Fibroblast of skin of back (primary cell): Measurements from ENCODE around the gene SCAND1.
"Not testable (repeated sequence)": the region's sequence is repeated elsewhere in the genome, so short reads cannot be mapped to it uniquely, and the experiment has no call there.

Experiments
- DNase-seq: peaks from one replicate; pipeline ENCODE4 v3.0.0-alpha.2; 2013

The SCAND1 gene

DNA sequence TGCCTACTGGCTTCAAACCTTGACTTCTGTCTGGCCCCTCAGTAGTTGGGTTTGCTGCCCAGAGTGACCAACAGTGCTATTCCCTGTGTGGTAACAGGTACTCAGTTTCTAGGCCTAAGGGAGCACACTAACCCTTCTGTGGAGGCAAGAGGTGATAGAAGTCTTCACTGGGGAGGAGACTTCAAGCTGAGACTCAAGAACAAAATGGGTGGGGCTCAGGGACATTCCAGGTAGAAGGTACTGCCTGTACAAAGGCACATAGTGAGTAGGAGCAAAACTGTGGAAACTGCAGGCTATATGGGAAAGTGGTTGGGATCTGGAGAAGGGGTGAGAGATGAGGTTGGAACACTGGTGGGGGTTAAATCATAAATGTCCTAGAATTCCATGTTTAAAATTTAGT is 2.3 kb upstream of the SCAND1 start:
- no peak for DNase-seq

DNA sequence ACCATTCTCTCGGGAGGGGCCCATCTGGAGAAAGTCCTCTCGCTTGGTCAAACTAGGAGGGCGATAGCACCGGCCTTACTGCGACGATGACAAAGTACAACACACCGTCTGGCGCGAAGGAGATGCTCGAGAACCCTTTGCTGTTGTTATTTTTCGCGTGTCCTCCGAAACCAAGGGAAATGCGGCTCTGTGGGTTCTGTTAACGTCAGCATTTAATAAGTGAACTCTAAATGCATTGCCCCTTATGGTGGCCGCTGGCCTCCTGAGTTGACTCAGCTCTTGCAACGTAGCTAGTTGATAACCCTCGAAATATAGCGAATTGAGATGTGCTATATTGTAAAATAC is 577 bp upstream of the SCAND1 start:
- peak; percentile 46 for DNase-seq

DNA sequence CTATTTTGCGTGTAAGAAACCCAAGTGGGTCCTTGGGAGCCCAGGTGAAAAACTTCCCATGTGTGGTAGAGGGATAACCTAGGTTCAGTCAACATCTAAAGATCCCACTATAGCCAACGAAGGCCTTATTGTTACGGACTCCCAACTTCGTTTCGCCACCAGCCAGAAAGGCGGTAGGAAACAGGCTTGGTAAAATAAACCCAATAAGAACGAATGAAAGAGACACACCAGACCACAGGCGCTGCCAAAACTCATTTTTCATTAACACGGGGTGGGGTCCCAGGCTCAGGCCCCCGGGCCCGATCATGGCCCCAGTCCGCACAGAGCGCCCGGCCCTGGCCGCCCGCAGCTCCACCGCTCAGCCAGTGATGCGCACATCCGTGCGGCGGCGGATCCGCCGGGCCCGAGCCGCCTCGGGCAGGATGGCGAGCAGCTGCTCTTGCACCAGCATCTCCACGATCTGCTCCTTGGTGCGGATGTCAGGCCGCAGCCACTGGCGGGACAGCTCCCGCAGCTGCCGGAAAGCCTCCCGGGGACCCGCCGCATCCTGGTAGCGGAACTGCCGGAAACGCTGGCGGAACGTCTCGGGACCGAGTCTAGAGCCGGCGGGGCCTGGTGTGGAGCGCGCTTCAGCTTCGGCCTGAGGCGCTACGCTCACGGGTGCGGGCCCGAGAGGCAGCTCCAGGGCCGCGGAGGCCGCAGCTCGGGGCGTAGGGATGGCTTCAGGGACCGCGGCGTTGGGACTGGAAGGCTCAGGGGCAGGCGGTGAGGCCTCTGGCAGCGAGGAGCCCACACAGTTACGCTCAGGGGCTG is 709 bp downstream of the SCAND1 start:
- DNase-seq, result peak; percentile 43

DNA sequence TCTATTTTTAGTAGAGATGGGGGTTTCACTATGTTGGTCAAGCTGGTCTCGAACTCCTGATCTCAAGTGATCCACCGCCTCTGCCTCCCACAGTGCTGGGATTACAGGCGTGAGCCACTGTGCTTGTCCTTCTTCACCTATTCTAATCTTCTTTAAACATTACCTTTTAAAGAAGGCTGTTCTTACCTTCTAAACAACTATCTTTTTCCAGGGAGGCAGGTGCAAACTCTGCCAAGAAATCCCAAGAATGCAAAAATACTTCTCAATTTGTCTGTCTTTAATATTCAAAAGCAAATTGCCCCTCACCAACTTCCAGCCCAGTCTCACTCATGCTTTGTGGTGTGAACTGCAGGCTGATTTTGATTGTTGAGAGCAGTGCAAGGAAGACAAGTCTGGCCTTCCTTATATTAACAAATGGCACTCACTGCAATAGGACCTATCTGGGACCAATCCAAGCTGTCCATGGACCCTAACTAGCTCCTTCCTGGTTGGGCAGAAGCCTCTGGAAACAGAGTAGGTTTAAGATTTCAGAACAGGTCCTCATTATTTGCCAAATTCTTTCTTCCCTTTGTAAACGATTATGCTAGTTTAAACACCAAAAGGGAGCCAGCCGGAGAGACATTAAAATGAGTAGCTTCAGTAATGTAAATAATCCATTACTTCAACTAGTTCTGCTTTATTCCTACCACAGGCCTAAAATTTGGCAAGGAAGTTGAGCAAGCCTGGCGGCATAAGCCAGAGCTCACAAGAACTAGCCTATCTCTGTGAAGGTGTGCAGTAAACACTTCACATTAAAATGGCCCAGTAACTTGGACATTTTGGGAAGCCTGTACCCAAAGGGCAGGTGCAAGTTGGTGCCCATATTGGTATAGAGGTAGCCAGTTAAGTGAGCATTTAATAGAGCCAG is 1.6 kb downstream of the SCAND1 start:
- DNase-seq, result peak; percentile 13

GRCh38 chr20:35952080-35952479 is 2.2 kb downstream of the SCAND1 start:
- DNase-seq, result not testable (repeated sequence)

DNA sequence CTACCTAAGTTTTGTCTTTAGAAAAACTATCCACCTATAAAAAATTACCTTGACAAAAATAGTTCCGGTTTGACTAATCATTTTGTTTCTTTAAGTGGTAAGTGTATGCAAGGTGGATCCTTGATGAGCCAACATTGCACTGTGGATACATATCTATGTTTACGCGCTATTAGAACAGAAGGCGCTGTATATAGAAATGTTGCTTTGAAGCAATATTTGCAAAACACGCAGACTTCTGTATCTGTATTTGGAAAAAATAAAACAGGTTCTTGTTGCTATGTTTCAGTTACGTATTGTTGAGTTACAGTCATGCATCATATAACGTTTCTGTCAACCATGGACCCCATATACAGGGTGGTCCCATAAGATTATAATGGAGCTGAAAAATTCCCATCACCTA is 4.2 kb downstream of the SCAND1 start:
- no peak for DNase-seq

GRCh38 chr20:35947907-35948306 is 6.4 kb downstream of the SCAND1 start:
- no peak for DNase-seq

- DNase-seq, result peak; percentile 21
These were observed 6.8 kb downstream of the SCAND1 start for GRCh38 chr20:35947489-35947888.

DNA sequence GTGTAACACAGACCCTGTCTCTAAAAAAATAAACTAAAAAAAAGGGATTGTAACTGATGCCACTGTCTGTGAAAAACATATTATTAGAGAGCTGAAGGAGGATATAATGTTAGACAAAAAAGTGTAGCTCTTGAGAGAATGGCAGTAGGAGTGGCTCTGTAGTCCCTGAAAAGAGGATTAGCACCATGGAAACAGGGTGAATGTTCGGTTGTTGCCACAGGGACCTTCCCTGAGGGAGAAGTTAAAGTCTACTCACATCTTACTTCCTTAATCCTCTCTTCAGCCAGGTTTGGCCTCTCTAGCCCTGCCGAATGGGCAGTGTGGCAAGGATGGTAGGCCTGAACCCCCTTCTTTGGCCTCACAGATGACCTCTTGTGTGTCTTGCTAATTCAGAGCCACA is 12.1 kb downstream of the SCAND1 start:
- no peak for DNase-seq

GRCh38 chr20:35941620-35942019 is 12.7 kb downstream of the SCAND1 start:
- no peak for DNase-seq

GRCh38 chr20:35939264-35939663 is 15.0 kb downstream of the SCAND1 start:
- peak; percentile 22 for DNase-seq

- DNase-seq, result no peak
These were observed 20.3 kb downstream of the SCAND1 start for GRCh38 chr20:35934050-35934449.

DNA sequence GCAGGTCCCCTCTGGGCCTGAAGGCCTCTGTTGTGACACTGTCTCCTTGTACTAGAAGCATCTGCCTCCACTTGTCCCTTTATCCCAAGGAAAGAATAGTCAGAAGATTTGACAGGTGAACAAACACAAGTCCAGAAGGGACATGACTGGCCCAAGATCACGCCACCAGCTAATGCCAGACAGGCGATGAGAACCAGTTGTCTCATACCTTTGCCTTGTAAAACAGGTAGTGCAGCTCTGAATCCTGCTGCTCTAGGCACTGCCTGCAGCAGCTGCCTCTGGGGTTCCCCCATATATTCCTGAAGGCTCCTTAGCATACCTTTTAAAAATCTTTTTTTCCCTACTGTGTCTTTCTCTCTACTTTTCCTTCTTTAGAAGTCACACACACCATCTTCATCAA is 25.0 kb downstream of the SCAND1 start:
- DNase-seq, result no peak

- no peak for DNase-seq
These were observed 33.8 kb downstream of the SCAND1 start for GRCh38 chr20:35920523-35920922.

- no peak for DNase-seq
These were observed 36.3 kb downstream of the SCAND1 start for GRCh38 chr20:35918021-35918420.

- no peak for DNase-seq
These were observed 37.2 kb downstream of the SCAND1 start for GRCh38 chr20:35917077-35917476.

GRCh38 chr20:35912881-35913280 is 41.4 kb downstream of the SCAND1 start:
- no peak for DNase-seq

GRCh38 chr20:35910254-35910653 is 44.0 kb downstream of the SCAND1 start:
- DNase-seq, result no peak

DNA sequence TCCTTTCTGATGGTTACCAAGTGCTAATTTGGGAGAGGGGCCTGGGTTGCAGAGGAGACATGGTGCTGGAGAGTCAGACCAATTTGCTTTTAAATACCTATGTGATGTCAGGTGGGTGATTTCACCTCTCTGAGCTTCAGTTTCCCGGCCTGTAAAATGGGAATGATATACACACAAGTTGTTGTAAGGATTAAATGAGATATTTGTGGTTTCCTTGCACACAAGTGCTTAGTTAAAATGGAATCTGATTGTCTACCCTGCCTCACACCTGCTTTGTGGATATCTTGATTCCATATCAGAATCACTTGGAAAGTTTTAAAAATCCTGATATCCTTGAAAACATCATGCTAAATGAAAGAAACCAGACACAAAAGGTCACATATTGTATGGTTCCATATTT is 44.5 kb downstream of the SCAND1 start:
- DNase-seq, result no peak

DNA sequence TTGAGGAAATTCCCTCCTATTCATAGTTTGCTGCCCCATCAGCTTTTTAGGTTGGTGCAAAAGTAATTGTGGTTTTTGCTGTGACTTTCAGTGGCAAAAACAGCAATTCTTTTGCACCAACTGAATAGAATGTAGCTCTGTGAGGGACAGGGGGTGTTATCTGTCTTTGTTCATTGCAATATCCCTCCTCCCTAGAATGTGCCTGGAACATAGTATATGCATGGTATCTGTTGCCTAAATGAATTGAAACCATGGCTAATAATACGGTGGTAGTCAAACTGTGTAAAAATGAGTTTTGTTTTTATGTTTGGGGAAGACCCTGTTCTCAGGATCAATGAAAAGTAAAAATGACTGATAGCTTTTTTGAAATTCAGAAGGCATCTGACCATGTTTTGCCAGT is 45.1 kb downstream of the SCAND1 start:
- no peak for DNase-seq

DNA sequence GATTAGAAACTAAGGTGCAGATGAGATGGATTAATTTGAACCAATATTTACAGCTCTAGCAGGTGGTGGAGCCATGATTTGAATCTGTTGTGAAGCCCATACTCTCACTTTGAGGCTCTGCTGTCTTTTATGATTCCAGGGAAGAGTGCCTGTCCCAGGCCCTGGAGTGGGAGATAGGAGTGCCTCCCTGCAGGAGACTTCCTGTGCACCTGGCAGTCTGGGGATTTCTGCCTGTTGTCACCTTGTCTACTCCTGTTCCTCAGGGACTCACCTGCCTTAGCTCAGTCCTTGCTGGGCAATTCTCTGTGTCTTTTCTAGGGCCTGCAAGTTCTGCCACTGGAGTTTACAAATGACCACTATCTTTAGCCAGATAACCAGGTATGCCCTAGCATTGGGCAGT is 46.3 kb downstream of the SCAND1 start:
- no peak for DNase-seq

DNA sequence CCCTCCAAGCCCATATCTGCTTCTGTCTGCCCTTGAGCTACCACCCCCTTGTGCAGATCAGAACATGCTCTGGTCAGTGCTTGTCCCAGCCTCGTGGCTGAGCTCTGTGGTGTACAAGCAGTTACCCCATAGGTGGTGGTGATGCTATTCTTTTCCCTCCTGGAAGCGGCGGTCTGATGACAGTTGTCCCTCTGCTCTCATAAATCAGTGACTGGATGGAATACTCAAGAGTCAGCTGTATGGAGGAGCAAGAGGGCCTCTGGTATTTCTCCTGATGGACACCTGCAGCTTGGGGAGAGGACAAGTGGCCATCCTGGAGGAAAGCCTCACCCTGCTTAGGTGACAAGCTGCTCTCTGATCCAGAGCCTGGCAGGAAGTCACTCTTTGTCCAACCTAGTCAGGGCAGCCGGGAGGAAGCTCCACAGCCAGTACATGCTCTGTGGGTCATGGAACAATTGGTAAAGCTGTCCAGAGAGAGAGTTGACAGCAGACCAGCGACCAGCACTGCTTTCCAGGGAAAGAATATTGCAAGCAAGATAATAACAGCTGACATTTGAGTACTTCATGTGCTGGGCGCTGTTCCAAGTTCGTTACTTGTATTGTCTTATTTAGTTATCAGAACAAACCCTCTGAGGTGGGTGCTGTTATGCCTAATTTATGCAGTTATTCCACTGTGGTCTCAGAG is 47.1 kb downstream of the SCAND1 start:
- no peak for DNase-seq

DNA sequence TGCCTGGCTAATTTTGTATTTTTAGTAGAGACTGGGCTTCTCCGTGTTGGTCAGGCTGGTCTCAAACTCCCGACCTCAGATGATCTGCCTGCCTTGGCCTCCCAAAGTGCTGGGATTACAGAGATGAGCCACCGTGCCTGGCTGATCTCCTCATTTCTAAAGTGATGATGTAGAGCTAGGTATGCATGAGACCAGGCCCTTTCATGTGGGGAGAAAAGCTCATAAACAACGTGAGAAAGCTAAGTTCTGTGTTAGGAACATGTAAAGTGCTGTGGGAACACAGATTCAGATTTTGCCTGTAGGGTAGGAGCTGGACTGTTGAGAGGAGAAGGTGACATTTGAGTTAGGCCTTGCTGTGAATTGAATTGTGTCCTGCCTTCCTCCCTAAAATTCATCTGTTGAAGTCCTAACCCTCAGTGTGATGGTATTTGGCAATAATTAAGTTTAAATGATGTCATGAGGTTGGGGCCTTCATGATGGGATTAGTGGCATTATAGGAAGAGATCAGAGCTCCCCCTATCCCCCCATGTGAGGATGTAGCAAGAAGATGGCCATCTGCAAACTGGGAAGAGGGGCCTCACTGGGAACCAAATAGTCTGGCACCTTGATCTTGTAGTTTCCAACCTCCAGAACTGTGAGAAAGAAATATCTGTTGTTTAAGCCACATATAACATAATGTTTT is 49.2 kb downstream of the SCAND1 start:
- DNase-seq, result no peak
